GM12892 (cell line): ENCODE measurements around the gene GRID2IP. TPM values are rescaled to one million over a fixed set of nuclear protein-coding genes. Genes with fewer than 3 reads are reported as not detected.
"Not testable (repeated sequence)": the region's sequence is repeated elsewhere in the genome, so short reads cannot be mapped to it uniquely, and the experiment has no call there.

Source experiments
- DNase-seq: peaks from one replicate; pipeline ENCODE4 v3.0.0; 2011; ENCODE audit not compliant: insufficient read length
- FAIRE-seq: peaks from 2 replicates; lab custom pipeline; 2011; peaks lifted over from hg19 to GRCh38; lab: Jason Lieb, UNC
- POLR2A ChIP-seq: IDR thresholded peaks from 2 replicates; pipeline ENCODE4 v1.6.1; 2011; ENCODE audit warnings: low read depth, low read length, control low read depth
- POLR2AphosphoS5 ChIP-seq: IDR thresholded peaks from 2 replicates; pipeline ENCODE4 v1.6.1; 2011; ENCODE audit warnings: low read depth, low read length, control low read depth
- TAF1 ChIP-seq: IDR thresholded peaks from 2 replicates; pipeline ENCODE4 v1.6.1; 2011; ENCODE audit warnings: low read depth, mild to moderate bottlenecking, control low read depth, low read length, borderline replicate concordance
- polyA plus RNA-seq: library from polyadenylated mRNA; unstranded; fragments of >200 nt; gene quantifications from one replicate; pipeline ENCODE4 v1.2.1, GENCODE V29; 2012; ENCODE audit warnings: missing spikeins, inconsistent platforms; ENCODE audit not compliant: missing spikeins

Gene GRID2IP
- polyA plus RNA-seq, result not detected

DNA sequence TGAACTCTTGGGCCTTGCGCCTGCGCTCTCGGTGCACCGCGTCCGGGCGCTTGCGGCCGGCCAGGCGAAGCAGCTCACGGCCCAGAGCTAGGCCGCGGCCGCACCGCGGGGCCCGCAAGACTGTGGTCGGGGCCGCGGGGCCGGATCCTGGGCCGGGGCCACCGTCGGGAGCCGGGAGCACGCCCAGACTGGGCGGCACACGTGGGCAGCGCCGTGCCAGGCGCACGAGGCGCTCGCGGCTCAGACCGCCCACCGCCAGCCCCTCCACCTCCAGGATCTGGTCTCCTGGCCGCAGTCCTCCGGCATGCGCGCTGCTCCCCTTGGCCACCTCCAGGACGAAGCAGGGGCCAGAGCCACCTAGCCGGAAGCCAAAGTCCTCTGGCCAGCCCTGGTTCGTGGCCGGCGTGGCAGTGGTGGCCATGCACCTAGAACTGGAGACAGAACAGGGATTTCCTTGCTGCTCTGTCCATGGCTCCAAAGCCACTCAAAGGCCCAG lies at the start of gene GRID2IP:
TSS of gene GRID2IP (minus strand) at position 446 of the 496 bp plus-strand sequence. CDS start at position 421, 25 bp downstream.
- DNase-seq (no peak), FAIRE-seq (no peak)
- TF ChIP-seq POLR2A (no peak), TAF1 (no peak), POLR2AphosphoS5 (no peak)

GRCh38 chr7:6600093-6600492 lies 48.8 kb upstream of the GRID2IP start:
- no peak for FAIRE-seq
- DNase-seq, result no peak
- no peak for TF ChIP-seq TAF1
- TF ChIP-seq POLR2A, result no peak
- no peak for TF ChIP-seq POLR2AphosphoS5

GRCh38 chr7:6590645-6591110 lies 39.4 kb upstream of the GRID2IP start:
- TF ChIP-seq TAF1 (no peak), POLR2AphosphoS5 (no peak), POLR2A (no peak)
- FAIRE-seq (no peak), DNase-seq (no peak)

DNA sequence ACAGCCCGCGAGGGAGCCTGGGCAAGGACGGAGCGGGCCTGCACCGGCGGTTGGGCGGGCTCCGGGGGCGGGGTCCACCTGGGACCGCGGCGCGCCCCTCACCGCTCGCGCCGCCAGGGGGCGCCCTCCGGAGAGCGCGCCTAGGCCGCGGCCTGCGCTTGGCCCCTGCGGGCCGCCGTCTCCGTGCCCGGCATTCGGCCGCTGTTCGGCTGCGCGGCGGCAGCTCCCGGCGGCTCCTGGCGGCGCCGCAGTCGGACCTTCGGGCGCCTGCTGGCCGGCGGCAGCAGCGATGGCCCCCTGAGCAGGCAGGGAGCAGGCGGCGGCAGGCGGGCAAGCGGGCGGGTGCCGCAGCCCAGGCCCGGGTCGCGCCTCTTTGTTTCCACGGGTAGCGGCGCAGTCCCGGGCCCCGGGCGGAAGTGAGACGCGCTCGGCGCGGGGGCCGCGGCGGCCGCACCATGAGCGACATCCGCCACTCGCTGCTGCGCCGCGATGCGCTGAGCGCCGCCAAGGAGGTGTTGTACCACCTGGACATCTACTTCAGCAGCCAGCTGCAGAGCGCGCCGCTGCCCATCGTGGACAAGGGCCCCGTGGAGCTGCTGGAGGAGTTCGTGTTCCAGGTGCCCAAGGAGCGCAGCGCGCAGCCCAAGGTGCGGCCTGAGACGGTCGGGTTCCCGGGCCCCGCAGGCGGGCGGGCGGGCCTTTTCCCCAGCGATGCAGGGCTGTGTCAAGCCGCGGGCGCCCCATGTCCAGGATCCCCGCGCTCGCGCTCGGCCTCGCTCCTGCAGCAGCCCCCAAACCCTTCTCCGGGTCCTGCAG lies 38.8 kb upstream of the GRID2IP start, which contains the start of gene INTS15:
TSS of gene INTS15 (plus strand) at position 193 of the 816 bp plus-strand sequence. CDS start at position 456, 263 bp downstream.
- FAIRE-seq (peak; percentile 92), DNase-seq (peak; percentile 82)
- TF ChIP-seq POLR2AphosphoS5, result peak; percentile 73; the same call in 1 of the 2 replicates
- peak; percentile 90 for TF ChIP-seq POLR2A
- peak; percentile 94 for TF ChIP-seq TAF1

- DNase-seq, result no peak
- TF ChIP-seq POLR2A (no peak), TAF1 (no peak), POLR2AphosphoS5 (no peak)
- FAIRE-seq, result no peak
These were observed 38.0 kb upstream of the GRID2IP start for GRCh38 chr7:6589151-6589828.

DNA sequence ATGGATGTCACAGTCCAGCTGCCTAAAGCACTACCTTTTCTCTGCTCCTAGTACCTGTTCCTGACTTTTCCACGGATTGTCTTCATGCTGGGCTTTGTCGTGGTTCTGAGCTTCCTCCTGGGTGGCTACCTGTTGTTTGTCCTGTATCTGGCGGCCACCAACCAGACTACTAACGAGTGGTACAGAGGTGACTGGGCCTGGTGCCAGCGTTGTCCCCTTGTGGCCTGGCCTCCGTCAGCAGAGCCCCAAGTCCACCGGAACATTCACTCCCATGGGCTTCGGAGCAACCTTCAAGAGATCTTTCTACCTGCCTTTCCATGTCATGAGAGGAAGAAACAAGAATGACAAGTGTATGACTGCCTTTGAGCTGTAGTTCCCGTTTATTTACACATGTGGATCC lies 37.3 kb upstream of the GRID2IP start:
- TF ChIP-seq POLR2A, result no peak
- no peak for TF ChIP-seq TAF1
- TF ChIP-seq POLR2AphosphoS5, result no peak
- no peak for FAIRE-seq
- no peak for DNase-seq

- not testable (repeated sequence) for DNase-seq, FAIRE-seq
These were observed 34.6 kb upstream of the GRID2IP start for GRCh38 chr7:6585746-6586432.

- no peak for DNase-seq
- no peak for FAIRE-seq
- TF ChIP-seq POLR2A, result no peak
- TF ChIP-seq TAF1, result no peak
- no peak for TF ChIP-seq POLR2AphosphoS5
These were observed 28.2 kb upstream of the GRID2IP start for GRCh38 chr7:6579446-6579845.

DNA sequence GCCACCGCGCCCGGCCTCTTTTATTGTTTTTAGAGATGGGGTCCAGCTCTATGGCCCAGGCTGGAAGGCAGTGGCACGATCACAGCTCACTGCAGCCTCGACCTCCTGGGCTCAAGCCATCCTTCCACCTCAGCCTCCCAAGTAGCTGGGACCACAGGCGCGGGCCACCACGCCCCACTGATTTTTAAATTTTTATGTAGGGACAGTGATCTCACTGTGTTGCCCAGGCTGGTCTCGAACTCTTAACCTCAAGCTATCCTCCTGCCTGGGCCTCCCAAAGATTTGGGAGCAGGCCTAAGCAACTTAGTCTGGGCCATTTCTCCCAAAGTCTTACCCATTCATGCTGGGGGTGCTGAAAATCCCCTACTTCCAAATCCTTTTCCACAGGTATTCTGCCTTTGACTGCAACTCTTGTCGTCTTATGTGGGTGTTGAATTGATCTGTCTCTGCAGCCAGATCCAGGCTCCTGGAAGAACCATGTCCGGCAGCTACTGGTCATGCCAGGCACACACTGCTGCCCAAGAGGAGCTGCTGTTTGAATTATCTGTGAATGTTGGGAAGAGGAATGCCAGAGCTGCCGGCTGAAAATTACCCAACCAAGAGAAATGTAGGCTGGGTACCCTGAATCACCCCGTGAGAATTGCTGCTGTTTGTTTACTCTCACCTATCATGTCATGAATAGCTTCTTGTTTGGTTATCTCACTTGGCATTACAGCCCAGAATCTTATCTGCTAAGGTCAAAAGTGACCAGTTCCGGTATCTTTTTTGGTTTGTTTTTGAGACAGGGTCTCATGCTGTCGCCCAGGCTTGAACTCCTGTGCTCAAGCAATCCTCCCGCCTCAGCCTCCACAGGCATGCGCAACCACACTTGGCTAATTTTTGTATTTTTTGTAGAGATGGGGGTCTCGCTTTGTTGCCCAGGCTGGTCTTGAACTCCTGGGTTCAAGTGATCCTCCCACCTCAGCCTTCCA lies 27.1 kb upstream of the GRID2IP start:
- DNase-seq (no peak), FAIRE-seq (no peak)

More for the DNA sequence above, 27.1 kb upstream of the GRID2IP start:
- TF ChIP-seq TAF1 (no peak), POLR2A (no peak), POLR2AphosphoS5 (no peak)
